ENCODE results near the gene STAC. TPM values are rescaled to one million over a fixed set of nuclear protein-coding genes. Genes with fewer than 3 reads are reported as not detected.
A peak's percentile ranks its signal among the peaks of the same experiment; 100 is the strongest.
"Not testable (repeated sequence)": the region's sequence is repeated elsewhere in the genome, so short reads cannot be mapped to it uniquely, and the experiment has no call there.

STAC gene
- polyA plus RNA-seq, 12 donors = 22.0 to 48.7 (median 33.0) TPM; not detected in 1

GRCh38 chr3:36512555-36512954 is 132.3 kb downstream of the STAC start:
- no peak for DNase-seq

GRCh38 chr3:36514171-36514570 is 133.9 kb downstream of the STAC start:
- no peak for DNase-seq

- no peak for DNase-seq
Measured at GRCh38 chr3:36519682-36520081, 139.4 kb downstream of the STAC start.

- DNase-seq = no peak
Measured at GRCh38 chr3:36520241-36521006, 140.1 kb downstream of the STAC start.

GRCh38 chr3:36521007-36521379 is 140.7 kb downstream of the STAC start:
- no peak for DNase-seq

GRCh38 chr3:36524560-36524959 is 144.3 kb downstream of the STAC start:
- DNase-seq = no peak

- DNase-seq = no peak
Measured at GRCh38 chr3:36525115-36525801, 145.0 kb downstream of the STAC start.

- no peak for DNase-seq
Measured at GRCh38 chr3:36538136-36538749, 157.9 kb downstream of the STAC start.

GRCh38 chr3:36540888-36541518 is 160.7 kb downstream of the STAC start:
- DNase-seq = no peak

- DNase-seq = no peak
Measured at GRCh38 chr3:36542186-36542585, 161.9 kb downstream of the STAC start.

- peak; percentile 74 for DNase-seq
Measured at GRCh38 chr3:36543276-36543997, 163.1 kb downstream of the STAC start.

GRCh38 chr3:36546226-36546625 is 165.9 kb downstream of the STAC start:
- DNase-seq = no peak

- no peak for DNase-seq
Measured at GRCh38 chr3:36548712-36549111, 168.4 kb downstream of the STAC start.

GRCh38 chr3:36557021-36557707 is 176.9 kb downstream of the STAC start:
- DNase-seq = no peak

- DNase-seq = no peak
Measured at GRCh38 chr3:36557708-36558421, 177.6 kb downstream of the STAC start.

- no peak for DNase-seq
Measured at GRCh38 chr3:36558961-36559360, 178.7 kb downstream of the STAC start.

- DNase-seq = no peak
Measured at GRCh38 chr3:36560685-36561084, 180.4 kb downstream of the STAC start.

GRCh38 chr3:36561601-36562000 is 181.3 kb downstream of the STAC start:
- no peak for DNase-seq

- no peak for DNase-seq
Measured at GRCh38 chr3:36562945-36563344, 182.6 kb downstream of the STAC start.

- DNase-seq = no peak
Measured at GRCh38 chr3:36575241-36575640, 194.9 kb downstream of the STAC start.

- not testable (repeated sequence) for DNase-seq
Measured at GRCh38 chr3:36578418-36578817, 198.1 kb downstream of the STAC start.
